Activated gamma-delta T cell treated with anti-CD3 and anti-CD28 coated beads, Interleukin-2, amount 50 U/mL, for 16 hours (primary cell): ENCODE measurements around the gene NDUFB1.
A peak's percentile ranks its signal among the peaks of the same experiment; 100 is the strongest.

Source experiments
- DNase-seq: peaks from one replicate; pipeline ENCODE4 v3.0.0-alpha.2; 2020; ENCODE audit warnings: low read depth

The NDUFB1 gene

DNA sequence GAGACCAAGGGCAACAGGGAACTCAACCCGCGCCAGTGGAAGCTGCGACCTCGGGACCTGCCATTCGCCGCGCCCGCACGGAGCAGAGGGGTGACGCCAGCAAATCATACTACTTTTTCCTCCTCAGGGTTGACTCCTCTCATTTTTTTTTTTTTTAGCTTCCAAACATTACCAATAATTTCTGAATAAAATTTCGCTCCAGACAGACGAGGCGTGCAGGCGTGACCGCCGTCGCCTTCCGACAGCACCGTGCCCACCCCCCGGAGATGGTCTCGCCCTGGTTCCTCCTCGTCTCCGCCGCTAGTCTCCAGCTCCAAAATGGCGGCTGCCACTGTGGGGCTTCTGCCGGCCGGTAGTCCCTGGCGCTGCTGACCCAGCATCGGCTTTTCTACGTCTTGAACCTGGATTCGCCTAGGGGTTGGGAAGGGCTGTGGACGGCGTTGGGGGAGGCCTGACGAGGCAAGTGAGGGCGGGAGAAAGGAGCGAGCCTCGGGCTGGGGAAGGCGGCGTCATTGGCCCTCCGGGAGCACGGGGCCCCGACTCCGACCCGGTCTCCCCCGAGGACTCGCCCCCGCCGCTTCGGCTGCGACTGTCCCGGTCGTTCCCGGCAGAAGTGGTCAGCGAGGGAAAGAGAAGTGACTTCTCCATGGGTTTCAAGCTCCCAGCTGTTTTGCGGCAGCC lies at the start of gene NDUFB1, which contains the start of gene CPSF2:
TSS of gene NDUFB1 (minus strand) at position 37 of the 681 bp plus-strand sequence. CDS start 4,069 bp downstream, outside the sequence.
TSS of gene CPSF2 (plus strand) at position 300 of the 681 bp plus-strand sequence. CDS start 9,016 bp downstream, outside the sequence.
- DNase-seq: peak; percentile 71

DNA sequence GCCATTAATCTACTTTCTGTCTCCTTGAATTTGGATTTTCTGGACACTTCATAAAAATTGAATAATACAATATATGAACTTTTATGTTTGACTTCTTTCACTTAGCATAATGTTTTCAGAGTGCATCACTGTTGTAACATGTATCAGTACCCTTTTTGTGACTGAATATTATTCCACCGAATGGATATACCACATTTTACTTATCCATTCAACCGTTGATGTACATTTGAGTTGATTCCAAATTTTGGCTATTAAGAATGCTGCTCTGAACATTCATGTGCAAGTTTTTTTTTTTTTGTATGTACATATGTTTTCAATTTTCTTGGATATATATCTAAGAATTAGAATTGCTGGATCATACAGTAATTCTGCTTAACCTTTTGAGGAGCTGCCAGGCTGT lies 43.5 kb upstream of the NDUFB1 start:
- no peak for DNase-seq

DNA sequence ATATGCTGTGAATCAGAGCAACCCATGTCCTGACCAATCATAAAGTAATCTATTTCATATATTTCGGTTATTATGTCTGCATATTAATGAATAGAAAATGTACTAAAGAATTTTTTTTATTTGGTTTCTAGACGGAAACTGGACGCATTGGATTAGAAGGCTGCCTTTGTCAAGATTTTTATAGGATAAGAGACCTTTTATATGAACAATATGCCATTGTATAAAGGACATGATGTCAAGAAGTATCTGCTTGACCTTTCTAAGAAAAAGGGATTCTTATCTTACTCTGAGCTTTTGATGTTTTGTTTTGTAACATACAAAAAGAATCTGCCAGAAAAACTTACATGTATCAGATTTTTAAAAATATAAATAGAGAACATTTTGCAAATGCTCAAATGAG lies 40.0 kb upstream of the NDUFB1 start:
- no peak for DNase-seq

DNA sequence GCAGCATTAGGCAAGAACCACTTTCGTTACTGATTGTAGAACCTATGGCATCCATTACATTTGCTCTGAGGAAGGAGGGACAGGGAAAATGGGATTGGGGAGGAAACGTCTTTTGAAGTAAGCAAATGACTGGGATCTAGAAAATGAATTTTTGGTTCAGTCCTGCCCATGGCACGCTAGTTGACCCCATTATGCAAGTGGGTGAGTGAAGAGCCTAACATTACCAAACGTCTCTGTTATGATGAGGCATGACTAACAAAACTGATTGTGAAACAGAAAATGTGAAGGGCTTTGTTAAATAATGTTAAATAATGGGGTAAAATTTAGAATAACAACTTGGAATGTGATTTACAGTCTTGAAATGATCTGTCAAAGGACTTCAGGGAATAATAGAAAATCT lies 39.1 kb upstream of the NDUFB1 start:
- no peak for DNase-seq

DNA sequence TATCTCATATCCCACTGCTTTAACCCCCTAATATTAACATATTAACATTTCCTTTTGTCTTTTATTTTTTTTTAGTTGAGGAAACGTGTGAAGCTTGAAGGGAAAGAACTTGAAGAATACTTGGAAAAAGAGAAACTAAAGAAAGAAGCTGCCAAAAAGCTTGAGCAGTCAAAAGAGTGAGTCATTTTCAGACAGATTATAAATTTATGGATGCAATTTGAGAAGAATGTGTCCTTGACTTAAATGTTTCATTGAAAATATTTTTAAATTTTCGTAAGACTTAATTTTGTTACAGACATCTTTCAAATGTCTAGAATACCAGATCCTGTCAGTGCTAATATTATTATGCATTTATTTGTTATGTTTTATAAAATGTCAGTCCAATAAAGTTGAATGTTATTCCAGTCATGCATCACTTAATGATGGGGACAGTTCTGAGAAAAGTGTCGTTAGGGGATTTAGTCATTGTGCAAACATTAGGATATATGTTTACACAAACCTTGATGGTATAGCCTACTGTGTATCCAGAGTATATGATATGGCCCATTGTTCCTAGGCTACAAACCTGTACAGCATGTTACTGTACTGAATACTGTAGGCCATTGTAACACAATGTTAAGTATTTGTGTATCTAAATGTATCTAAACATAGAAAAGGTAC lies 32.9 kb upstream of the NDUFB1 start:
- DNase-seq: no peak

DNA sequence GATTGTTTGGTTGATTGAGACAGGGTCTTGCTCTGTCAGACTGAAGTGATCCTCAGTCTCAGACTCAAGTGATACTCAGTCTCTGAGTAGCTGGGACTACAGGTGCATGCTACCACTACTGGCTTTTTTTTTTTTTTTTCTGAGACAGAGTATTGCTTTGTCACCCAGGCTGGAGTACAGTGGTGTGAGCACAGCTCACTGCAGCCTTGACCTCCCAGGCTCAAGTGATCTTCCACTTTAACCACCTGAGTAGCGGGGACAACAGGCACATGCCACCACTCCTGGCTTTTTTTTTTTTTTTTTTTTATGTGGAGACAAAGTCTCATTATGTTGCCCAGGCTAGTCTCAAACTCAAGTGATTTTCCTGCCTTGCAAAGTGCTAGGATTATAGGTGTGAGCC lies 32.1 kb upstream of the NDUFB1 start:
- no peak for DNase-seq

DNA sequence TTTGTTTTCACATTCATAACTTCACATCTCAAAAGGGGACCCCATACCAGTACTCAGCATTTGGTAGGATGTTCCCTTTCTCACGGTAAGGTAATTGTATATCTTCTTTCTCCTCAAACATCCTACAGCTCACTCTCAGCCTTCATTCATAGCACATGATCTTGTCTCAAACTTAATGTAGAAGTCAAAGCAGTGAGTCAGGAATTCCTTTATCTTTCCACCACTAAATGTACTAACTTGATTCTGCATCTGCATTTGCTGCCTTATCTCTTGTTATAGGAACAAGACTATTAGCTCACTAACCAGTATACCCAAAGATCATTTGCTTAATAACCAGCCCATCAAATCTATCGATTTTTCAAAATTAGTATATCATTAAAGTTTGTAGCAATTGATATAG lies 23.2 kb upstream of the NDUFB1 start:
- DNase-seq: no peak

DNA sequence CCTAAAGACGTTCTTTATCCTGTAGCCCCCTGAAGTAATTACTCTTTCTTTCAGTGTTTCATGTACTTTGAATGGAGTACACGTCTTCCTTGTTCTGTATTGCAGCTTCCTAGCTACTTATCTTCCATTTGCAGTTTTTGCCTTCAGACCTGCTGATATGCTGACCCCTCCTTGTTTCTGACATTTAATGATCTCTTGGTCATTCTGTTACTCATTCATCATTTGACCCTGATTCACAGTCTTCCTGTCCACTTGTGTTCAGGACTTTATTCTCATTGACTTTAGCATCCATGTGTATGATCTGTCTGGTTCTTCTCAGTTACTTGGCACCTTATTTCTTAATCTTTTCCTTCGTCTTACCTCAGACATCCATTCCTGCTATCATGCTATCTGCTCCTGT lies 22.5 kb upstream of the NDUFB1 start:
- no peak for DNase-seq

DNA sequence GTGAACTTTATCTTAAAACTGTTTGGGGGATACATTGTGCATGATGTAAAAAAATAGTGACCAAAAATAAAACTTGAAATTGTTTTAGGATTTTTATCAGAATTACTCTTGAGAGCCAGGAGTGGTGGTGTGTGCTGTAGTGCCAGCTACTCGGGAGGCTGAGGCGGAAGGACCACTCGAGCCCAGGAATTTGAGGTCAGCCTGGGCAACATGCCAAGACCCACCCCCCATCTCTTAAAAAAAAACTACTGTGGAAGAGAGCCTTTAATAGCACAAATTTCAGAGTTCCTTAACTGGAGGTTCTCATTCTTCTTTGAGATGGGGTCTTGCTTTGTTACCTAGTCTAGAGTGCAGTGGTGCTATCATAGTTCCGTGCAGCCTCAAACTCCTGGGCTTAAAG lies 21.8 kb upstream of the NDUFB1 start:
- no peak for DNase-seq

DNA sequence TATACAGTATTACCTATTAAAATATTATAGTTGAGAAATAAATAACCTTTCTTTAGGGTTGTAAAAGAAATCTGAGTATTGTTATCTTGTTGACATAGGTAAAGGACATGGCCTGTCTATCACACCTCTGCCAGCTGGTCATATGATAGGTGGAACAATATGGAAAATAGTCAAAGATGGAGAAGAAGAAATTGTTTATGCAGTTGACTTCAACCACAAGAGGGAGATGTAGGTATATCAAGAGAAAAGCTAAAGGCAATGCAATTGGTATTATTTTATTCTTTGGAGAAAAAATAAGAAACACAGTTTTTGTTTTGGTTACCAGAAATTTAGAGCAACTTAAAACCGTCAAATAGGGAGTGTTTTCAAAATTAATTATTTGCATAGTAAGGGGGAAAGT lies 13.8 kb upstream of the NDUFB1 start:
- no peak for DNase-seq

DNA sequence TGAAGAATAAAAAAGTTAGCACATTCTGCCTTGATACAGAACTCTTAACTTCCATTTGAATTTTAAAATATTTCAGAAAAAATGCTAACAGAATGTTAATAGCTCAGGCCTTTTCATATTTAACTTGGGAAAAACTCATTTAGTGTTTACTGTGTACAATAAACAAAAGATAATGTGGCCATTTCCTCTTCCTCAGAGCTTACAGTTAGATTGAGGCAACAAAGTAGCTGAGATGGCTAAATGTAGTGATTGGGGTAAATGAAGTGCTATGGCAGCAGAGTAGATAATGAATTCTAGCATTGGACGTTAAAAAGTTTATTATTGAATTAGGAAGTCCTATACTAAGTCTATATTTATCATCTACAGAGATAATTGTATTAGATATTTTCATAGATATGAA lies 12.9 kb upstream of the NDUFB1 start:
- no peak for DNase-seq

DNA sequence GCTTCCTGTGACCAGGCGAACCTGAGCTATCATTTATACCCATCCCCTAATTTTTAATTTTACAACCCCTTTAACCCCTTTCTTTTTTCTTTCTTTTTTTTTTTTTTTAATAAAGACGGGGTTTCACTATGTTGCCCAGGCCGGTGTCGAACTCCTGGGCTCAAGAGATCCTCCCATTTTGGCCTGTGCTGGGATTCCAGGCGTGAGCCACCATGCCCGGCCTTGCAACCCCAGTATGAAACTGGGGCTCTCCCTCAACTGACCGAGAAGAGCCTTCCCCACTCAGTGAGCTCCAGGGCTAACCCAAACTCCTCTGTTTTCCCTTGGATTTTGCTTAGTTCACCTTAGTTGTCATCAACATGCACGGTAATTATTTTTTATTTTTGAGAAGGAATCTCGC lies 1.3 kb upstream of the NDUFB1 start:
- no peak for DNase-seq

DNA sequence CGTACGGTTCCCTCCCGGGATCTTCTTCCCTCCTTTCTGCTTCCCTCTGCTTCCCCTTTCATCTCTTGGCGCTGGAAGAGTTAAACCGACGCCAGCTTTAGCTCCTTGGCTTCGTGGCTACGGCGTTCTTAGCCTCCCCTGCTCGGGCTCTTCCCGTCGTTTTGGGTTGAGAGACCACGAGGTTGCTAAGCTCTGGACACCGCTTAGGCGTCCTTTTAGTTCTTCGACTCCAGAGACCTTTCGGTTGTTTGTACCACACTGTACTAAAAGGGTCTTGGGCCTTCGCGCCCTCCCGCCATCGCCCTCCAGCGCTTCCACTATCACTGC lies 808 bp upstream of the NDUFB1 start:
- DNase-seq: no peak

DNA sequence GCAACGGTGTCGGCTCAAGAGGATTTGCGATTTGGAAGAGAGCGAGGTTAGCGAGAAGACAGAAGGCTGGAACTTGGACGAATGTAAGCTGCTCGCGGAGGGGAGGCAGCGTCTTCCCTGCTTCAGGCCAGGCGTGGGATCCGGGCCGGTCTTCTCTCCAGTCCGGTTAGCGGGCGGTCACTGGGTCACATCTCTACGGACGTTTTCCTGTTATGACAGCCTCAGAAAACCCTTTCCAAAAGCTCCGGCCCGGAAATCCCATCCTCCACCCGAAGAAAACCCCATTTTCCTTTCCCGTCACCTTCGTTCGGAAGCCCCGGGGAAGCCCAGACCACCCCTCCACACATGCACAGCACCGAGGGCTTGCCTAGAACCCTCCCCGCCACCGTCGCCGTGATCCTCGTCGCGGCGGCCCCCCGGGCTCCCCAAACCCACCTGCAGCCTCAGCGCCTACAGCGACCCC lies 268 bp downstream of the NDUFB1 start:
- peak; percentile 2 for DNase-seq

DNA sequence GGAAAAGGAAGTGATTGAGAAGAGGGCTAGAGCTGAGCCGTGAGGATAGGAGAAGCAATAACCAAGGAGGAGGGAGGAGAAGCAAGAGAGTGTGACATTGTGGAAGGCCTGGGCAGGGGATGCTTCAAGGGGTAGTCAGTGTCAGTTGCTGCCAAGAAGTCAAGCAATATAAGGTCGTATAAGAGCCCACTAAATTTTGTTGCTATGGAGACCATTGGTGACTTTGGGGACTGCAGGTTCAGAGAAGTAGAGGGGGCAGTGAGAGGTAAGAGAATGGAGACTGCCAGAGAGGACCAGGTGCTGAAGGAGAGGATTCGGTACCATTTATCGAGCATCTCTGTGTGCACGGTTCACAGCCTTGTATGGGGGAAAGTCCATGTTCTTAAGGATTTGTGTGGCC lies 12.0 kb downstream of the NDUFB1 start:
- DNase-seq: no peak

DNA sequence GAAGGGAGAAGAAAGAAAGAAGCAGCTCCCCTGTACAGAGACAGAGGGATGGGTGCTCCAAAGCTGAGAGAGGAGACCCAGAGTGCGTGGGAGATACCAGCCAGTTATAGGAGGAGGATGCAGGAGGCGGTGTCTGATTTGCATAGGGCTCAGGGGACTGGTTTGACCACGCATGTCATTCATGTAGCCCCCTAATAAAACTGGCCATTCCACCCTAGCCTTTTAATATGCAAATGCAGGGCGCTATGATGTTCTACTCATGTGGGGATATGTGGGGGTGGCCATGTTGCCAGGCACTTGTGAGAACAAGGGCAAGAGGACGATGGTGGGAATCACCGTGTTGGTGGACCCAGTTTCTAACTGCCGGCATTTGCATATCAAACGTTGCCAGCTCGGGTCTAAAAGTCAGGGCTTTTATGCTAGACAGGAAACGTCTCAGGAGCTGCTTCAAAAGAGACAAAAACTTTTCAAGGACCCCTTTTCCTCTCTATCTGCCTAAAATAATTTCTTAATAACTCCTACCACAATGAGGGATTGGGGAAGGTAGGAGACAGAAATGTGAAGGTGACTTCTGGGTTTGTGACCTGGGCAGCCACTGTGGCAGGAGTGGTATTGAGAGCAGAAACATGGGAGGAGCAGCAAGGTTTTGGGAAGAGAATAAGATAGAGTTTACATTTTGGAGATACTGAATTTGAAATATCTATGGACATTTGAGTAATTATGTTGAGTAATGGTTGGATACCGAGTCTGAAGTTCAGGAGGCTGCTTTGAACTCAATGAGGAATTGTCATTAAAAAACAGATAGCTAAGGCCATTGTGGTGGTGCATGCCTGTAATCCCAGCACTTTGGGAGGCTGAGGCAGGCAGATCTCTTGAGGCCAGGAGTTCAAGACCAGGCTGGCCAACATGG lies 12.9 kb downstream of the NDUFB1 start:
- no peak for DNase-seq

DNA sequence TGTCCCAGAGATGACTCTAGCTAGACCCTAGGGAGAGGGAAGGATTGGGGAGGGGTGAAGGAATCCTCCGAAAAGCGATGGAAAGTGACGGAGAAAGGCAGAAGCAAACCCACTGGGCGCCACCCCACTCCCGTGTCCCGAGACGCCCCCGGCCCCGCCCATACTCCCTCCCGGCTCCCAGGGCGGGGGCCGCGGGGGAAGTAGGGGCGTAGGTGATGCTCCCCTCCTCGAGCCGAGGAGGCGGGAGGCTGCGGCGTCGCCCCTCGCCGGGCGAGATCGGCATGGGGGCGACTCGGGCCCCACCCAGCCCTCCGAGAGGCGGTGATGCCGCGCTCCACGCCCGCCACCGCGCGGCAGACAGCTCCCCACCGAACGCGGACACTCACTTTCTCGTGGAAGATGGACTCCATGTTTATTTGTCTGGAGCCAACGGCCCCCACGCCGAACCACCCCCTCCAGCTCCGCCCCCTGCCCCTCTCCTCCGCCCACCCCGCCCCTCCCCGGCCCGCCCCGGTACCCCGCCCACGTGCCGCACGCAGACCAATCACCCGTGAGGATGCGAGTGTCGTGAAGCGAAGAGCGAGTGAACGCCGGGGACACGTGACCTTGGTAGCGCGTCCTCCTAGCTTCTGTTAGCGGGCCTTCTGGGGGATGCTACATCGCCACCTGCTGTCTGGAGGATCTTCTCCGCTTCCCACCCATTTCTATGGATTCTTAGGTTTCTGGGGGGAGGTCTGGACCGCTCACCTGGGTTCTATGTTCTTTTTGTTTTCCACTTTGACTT lies 15.2 kb downstream of the NDUFB1 start, which contains the start of gene ATXN3:
TSS of gene ATXN3 (minus strand) at position 440 of the 784 bp plus-strand sequence. CDS start at position 410, 30 bp downstream.
- DNase-seq: peak; percentile 93

DNA sequence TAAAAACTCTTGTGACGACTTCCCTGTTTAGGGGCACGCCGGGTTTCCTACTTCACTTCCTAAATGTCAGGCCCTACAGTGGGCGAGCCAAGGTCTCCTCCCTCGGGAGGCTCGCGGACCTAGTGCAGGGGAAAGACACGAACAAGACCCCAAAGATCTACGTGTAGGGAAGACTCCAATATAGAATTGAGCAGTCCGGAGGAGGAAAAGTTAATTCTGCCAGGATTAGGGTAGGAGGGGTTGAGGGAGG lies 15.7 kb downstream of the NDUFB1 start:
- no peak for DNase-seq

DNA sequence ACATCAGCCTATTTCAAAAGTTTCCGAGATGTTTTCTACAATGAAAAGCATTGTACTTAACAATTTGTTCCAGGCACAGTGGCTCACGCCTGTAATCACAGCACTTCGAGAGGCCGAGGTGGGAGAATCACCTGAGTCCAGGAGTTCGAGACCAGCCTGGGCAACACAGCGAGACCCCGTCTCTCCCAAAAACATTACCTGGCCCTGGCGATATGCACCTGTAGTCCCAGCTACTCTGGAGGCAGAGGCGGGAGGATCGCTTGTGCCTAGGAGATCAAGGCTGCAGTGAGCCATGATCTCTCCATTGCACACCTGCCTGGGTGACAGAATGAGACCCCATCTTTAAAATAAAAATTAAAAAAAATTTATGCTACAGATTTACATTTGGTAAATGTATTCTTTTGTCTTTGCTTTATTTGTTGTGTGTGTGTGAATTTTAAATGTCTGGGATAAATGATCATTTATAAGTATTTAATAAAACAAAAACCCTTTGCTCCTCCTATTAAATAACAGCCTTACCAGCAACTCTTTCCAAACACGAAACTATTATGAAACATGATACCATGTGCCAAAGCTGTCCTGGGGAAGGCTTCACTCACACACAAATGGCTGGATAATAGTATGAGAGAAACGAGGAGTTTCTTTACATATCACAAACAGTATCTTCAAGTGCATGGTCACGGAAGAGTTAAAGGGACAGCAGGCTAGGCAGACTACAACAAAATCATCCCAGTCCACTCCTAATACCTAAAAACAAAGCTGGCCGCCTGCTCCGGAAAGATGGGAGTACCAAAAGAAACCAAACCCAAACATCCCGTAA lies 16.2 kb downstream of the NDUFB1 start:
- DNase-seq: no peak

DNA sequence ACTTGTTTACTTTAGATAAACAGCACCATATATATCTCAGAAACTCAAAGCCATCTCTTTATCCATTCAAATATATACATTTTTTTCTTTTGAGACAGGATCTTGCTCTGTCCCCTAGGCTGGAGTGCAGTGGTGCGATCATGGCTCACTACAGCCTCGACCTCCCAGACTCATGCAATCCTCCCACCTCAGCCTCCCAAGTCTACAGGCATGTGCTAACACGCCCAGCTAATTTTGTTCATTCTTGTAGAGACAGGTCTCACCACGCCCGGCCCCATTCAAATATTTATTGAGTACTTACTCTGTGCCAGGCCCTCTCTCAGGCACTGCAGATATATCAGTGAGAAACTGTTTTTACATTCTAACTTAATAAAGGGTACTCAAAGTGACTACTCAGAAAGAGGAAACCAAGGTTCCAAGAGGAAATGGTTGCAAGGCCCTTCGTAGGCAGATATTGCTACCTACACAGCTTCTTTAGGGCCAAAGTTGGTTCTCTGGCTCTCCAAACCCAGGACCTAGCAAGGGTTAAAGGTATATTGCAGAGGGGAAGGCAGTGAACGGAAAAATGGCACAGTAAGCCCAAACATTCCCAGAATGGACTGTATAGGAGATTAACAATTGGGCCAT lies 18.0 kb downstream of the NDUFB1 start:
- DNase-seq: no peak

DNA sequence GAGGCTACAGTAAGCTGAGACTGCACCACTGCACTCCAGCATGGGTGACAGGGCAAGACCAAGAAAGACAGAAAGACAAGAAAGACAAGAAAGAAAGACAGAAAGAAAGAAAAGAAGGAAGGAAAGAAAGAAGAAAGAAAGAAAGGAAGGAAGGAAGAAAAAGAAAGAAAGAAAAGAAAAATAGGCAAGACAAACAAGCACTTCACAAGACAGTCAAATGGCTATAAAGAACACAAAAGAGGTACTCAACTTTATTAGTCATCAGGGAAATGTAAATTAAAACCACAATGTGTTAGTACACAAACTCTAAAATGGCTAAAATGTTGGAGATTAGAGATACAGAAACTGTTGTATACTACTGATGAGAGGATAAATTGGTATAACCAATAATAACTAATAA lies 21.7 kb downstream of the NDUFB1 start:
- DNase-seq: no peak
